Mucosa of rectum (tissue), 2 donors: ENCODE results near the gene MITF.

Source experiments
- H3K27ac ChIP-seq, 2 donors: one replicate each; pipeline ENCODE4 v1.7.0; 2013; ENCODE audit warnings: inconsistent platforms in 2 of 2, low read depth in 2 of 2, low read length in 2 of 2
- H3K27me3 ChIP-seq, 2 donors: one replicate each; pipeline ENCODE4 v1.7.0; 2013; ENCODE audit warnings: low read length in 2 of 2; ENCODE audit not compliant: control insufficient read depth in 2 of 2, insufficient read depth in 2 of 2
- H3K36me3 ChIP-seq, 2 donors: one replicate each; pipeline ENCODE4 v1.7.0; 2013; ENCODE audit warnings: low read length in 2 of 2; ENCODE audit not compliant: control insufficient read depth in 2 of 2, insufficient read depth in 2 of 2
- H3K4me1 ChIP-seq, 2 donors: one replicate each; pipeline ENCODE4 v1.7.0; 2013; ENCODE audit warnings: low read length in 2 of 2, mild to moderate bottlenecking in 1 of 2; ENCODE audit not compliant: control insufficient read depth in 2 of 2, insufficient read depth in 2 of 2
- H3K4me3 ChIP-seq, 2 donors: one replicate each; pipeline ENCODE4 v1.7.0; 2013; ENCODE audit warnings: low read length in 2 of 2
- H3K9ac ChIP-seq, 2 donors: one replicate each; pipeline ENCODE4 v1.7.0; 2013; ENCODE audit warnings: low read length in 2 of 2, low read depth in 1 of 2, mild to moderate bottlenecking in 1 of 2
- H3K9me3 ChIP-seq, 2 donors: one replicate each; pipeline ENCODE4 v1.7.0; 2013; ENCODE audit warnings: low read length in 2 of 2; ENCODE audit not compliant: control insufficient read depth in 2 of 2
- donor health status: healthy.
- donor health status: Normal muscosa, but diverticular disease.

MITF gene

GRCh38 chr3:69850849-69851248 lies 111.6 kb downstream of the MITF start:
- no peak overlapping the region for H3K27ac ChIP-seq
- H3K36me3 ChIP-seq: no peaks in the 10 kb centered on the region
- no peaks in the 10 kb centered on the region for H3K9me3 ChIP-seq
- H3K27me3 ChIP-seq: no peaks in the 10 kb centered on the region
- no peaks in the 10 kb centered on the region for H3K4me1 ChIP-seq
- H3K9ac ChIP-seq: no peak overlapping the region
- H3K4me3 ChIP-seq: no peak overlapping the region

DNA sequence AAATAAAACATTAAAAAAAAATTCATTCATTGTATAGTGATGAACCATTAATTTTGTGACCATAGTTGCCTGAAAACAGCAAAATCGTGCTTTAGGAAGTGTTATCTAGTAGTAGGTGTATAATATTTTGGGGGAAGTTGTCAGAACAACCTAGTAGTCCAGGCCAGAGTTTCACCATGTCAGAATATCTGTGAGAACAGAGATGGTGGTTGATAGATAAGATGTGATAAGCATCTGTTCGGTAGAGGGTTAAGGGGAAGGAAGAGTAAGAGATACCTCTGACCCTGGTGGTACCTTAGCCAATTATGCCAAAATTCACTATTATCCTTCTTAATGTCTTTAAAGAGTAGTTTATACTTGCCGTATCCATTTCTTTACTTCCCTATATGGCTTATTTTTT lies 113.8 kb downstream of the MITF start:
- Histone ChIP-seq H3K36me3 (no peaks in the 10 kb centered on the region), H3K9me3 (no peaks in the 10 kb centered on the region), H3K27ac (no peak overlapping the region), H3K9ac (no peak overlapping the region), H3K4me1 (no peaks in the 10 kb centered on the region), H3K27me3 (no peaks in the 10 kb centered on the region), H3K4me3 (no peak overlapping the region)

- no peaks in the 10 kb centered on the region for H3K27me3 ChIP-seq
- no peak overlapping the region for H3K9ac ChIP-seq
- no peaks in the 10 kb centered on the region for H3K4me1 ChIP-seq
- no peaks in the 10 kb centered on the region for H3K36me3 ChIP-seq
- H3K9me3 ChIP-seq: no peaks in the 10 kb centered on the region
- H3K27ac ChIP-seq: no peak overlapping the region
- no peak overlapping the region for H3K4me3 ChIP-seq
Measured at GRCh38 chr3:69855436-69856162, 116.3 kb downstream of the MITF start.

GRCh38 chr3:69856965-69857705 lies 117.9 kb downstream of the MITF start:
- H3K27ac ChIP-seq: no peak overlapping the region
- no peaks in the 10 kb centered on the region for H3K4me1 ChIP-seq
- no peaks in the 10 kb centered on the region for H3K27me3 ChIP-seq

DNA sequence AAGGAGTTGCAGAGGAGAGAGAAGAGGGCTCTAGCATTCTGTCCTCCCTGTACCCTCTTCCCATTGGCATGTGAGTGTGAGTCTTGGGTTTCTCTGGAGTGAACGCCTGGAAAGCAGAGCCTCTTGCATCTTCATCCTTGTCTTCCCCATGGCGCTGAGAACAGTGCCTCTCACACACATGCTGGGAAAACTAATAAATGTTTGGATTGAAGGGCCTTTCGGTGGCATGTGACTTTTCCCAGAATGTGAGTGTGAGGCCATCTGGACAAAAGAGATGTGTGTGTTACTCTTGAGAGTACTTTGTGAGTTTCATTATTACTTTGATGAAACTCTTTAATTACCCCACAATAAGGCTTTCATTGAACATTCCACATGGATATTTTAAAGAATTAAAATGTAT lies 122.3 kb downstream of the MITF start:
- no peaks in the 10 kb centered on the region for H3K4me1 ChIP-seq
- H3K9ac ChIP-seq: no peak overlapping the region
- H3K36me3 ChIP-seq: no peaks in the 10 kb centered on the region

More at GRCh38 chr3:69856965-69857705, 117.9 kb downstream of the MITF start:
- no peaks in the 10 kb centered on the region for H3K9me3 ChIP-seq
- no peaks in the 10 kb centered on the region for H3K36me3 ChIP-seq
- H3K9ac ChIP-seq: no peak overlapping the region
- no peak overlapping the region for H3K4me3 ChIP-seq

DNA sequence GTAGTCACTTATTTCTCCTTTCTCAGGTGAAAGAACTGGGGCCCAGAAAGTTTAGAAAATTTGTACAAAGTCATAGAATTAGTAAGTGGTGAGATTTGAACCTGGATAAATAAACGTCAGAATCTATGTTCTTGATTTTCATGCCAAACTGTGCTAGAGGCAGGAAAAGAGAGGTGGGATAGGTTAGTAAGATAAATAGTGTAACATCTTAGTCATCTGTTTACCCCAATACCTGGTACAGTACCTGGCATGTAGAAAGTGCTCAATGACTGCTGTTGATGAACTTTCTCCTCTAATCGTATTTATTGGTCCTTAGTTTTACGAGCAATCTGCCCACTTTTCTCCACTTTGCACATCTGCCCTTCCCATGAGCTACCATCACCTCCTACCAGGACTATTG lies 124.9 kb downstream of the MITF start:
- no peaks in the 10 kb centered on the region for H3K9me3 ChIP-seq
- no peak overlapping the region for H3K9ac ChIP-seq
- no peak overlapping the region for H3K4me3 ChIP-seq
- no peaks in the 10 kb centered on the region for H3K36me3 ChIP-seq
- H3K27me3 ChIP-seq: no peaks in the 10 kb centered on the region
- no peaks in the 10 kb centered on the region for H3K4me1 ChIP-seq
- H3K27ac ChIP-seq: no peak overlapping the region

More for the DNA sequence above, 122.3 kb downstream of the MITF start:
- Histone ChIP-seq H3K4me3 (no peak overlapping the region), H3K27me3 (no peaks in the 10 kb centered on the region), H3K27ac (no peak overlapping the region), H3K9me3 (no peaks in the 10 kb centered on the region)

DNA sequence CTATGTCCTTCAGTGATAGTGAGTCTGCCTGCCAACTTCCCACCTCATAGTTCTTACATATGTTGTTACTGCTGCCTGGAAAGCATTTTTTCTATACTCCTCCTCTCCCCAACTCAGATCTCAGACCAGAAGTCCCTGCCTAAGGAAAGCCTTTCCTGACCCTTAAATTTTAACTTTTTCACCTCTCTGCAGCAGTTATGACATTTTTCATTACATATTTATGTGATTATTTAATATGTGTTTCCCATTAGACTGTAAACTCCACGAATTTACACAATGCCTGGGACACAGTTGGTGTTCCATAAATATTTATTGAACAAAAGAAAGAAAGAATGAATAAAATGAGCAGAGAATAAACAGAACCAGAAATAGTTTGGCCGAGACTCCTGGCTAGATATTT lies 125.5 kb downstream of the MITF start:
- Histone ChIP-seq H3K27ac (no peak overlapping the region), H3K9me3 (no peaks in the 10 kb centered on the region), H3K4me3 (no peak overlapping the region), H3K27me3 (no peaks in the 10 kb centered on the region), H3K9ac (no peak overlapping the region), H3K36me3 (no peaks in the 10 kb centered on the region), H3K4me1 (no peaks in the 10 kb centered on the region)

DNA sequence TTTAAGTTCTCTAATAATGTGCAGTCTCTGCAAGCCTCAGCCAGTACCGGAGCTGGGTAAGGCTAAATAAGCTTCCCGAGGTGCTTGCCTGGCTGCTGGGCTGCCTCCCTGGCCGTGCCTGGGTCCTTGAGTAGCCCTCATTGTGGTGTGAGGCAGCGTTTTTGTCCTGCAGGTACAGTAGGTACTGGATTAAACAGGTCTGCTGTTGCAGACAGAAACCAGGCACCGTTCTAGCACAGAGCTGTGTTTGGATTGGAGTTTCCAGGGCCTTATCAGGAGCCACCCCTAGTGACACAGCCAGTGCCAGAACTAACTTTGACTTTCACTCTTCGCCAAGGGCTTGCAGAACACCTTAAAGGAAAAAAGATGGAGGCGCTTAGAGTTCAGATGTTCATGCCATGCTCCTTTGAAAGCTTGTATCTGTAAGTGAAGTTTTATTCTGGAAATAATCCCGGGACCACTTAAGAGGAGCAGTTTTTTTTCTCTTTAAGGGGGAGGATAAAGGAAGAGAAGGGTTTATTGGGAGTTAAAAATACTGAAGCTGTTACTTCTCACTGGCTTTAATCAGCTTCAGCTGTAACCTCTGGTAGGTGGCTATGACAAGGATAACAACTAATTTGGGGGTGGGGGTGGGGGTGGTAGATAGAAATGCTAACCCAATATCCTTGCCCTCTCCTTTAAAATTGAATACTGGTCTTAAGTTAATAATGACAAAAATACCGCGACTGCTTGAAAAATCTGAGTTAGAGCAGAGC lies 126.8 kb downstream of the MITF start:
- Histone ChIP-seq H3K27me3 (no peaks in the 10 kb centered on the region), H3K9ac (no peak overlapping the region), H3K9me3 (no peaks in the 10 kb centered on the region), H3K4me1 (no peaks in the 10 kb centered on the region), H3K36me3 (no peaks in the 10 kb centered on the region), H3K27ac (no peak overlapping the region), H3K4me3 (no peak overlapping the region)

- Histone ChIP-seq H3K9ac (no peak overlapping the region), H3K4me1 (no peaks in the 10 kb centered on the region), H3K9me3 (no peaks in the 10 kb centered on the region), H3K27me3 (no peaks in the 10 kb centered on the region), H3K36me3 (no peaks in the 10 kb centered on the region), H3K4me3 (no peak overlapping the region), H3K27ac (no peak overlapping the region)
Measured at GRCh38 chr3:69866988-69867720, 127.9 kb downstream of the MITF start.
